CD4-positive, alpha-beta memory T cell (primary cell): ENCODE measurements around the gene KIF5A. TPM values are rescaled to one million over a fixed set of nuclear protein-coding genes. Genes with fewer than 3 reads are reported as not detected.

Experiments used
- CTCF ChIA-PET: fragments of 350-600 bp; sonication (Branson Sonifier 250); formaldehyde crosslinking; loops from one replicate; lab custom pipeline; 2021; ENCODE audit warnings: inconsistent platforms; ENCODE audit not compliant: partially characterized antibody; lab: Charles Lee
- POLR2A ChIA-PET: fragments of 350-600 bp; sonication (Branson Sonifier 250); formaldehyde crosslinking; loops from one replicate; lab custom pipeline; 2021; ENCODE audit not compliant: partially characterized antibody; lab: Charles Lee
- DNase-seq, 5 donors: peaks; one replicate each; pipeline versions ENCODE4 v3.0.0 to v3.0.0-alpha.2; 2020 to 2022; ENCODE audit warnings: mixed read lengths in 1 of 5
- H3K27ac ChIP-seq: one replicate; pipeline ENCODE4 v1.7.0; 2013; ENCODE audit warnings: low read depth, low read length
- H3K27me3 ChIP-seq: 2 replicates; pipeline ENCODE4 v1.7.0; 2013; ENCODE audit warnings: mild to moderate bottlenecking, low read length, moderate library complexity; ENCODE audit not compliant: insufficient read depth
- H3K36me3 ChIP-seq: 2 replicates; pipeline ENCODE4 v1.7.0; 2013; ENCODE audit warnings: mild to moderate bottlenecking, low read length, moderate library complexity; ENCODE audit not compliant: insufficient read depth
- H3K4me1 ChIP-seq: 2 replicates; pipeline ENCODE4 v1.7.0; 2013; ENCODE audit warnings: mild to moderate bottlenecking, low read length, moderate library complexity; ENCODE audit not compliant: insufficient read depth
- H3K4me3 ChIP-seq, 2 donors: one replicate each; pipeline ENCODE4 v1.7.0; 2013; ENCODE audit warnings: low read length in 2 of 2, mild to moderate bottlenecking in 1 of 2
- H3K9me3 ChIP-seq, 2 donors: one replicate each; pipeline ENCODE4 v1.7.0; 2013; ENCODE audit warnings: low read length in 2 of 2, control low read depth in 1 of 2; ENCODE audit not compliant: control insufficient read depth in 1 of 2
- H3K27ac Mint-ChIP-seq, 7 donors: one replicate each; pipeline ENCODE4 v1.8.0; 2020 to 2021; ENCODE audit warnings: mixed read lengths in 7 of 7, mild to moderate bottlenecking in 6 of 7, inconsistent platforms in 3 of 7, moderate library complexity in 3 of 7
- H3K27me3 Mint-ChIP-seq, 2 donors: one replicate each; pipeline ENCODE4 v1.8.0; 2020 to 2021; ENCODE audit warnings: mixed read lengths in 2 of 2
- H3K36me3 Mint-ChIP-seq, 2 donors: one replicate each; pipeline ENCODE4 v1.8.0; 2020 to 2021; ENCODE audit warnings: mixed read lengths in 2 of 2, inconsistent platforms in 1 of 2, mild to moderate bottlenecking in 1 of 2
- H3K4me1 Mint-ChIP-seq, 4 donors: one replicate each; pipeline ENCODE4 v1.8.0; 2020 to 2021; ENCODE audit warnings: mixed read lengths in 4 of 4, mild to moderate bottlenecking in 1 of 4
- H3K4me3 Mint-ChIP-seq, 8 donors: one replicate each; pipeline ENCODE4 v1.8.0; 2020 to 2021; ENCODE audit warnings: mixed read lengths in 8 of 8, mild to moderate bottlenecking in 7 of 8, moderate library complexity in 6 of 8, inconsistent platforms in 3 of 8
- H3K9me3 Mint-ChIP-seq, 8 donors: one replicate each; pipeline ENCODE4 v1.8.0; 2020 to 2021; ENCODE audit warnings: mixed read lengths in 8 of 8, mild to moderate bottlenecking in 5 of 8, inconsistent platforms in 3 of 8, moderate library complexity in 1 of 8
- intact Hi-C: fragments of 100-400 bp; cut with micrococcal nuclease; formaldehyde crosslinking; loops from one replicate; pipeline ENCODE4 v1.15.1; 2023
- polyA plus RNA-seq, 2 donors: library from polyadenylated mRNA; unstranded; fragments of 300-500 nt; fragmentation: Illumina TruSeq; gene quantifications; one replicate each; pipeline ENCODE4 v1.2.3, GENCODE V29; 2021
- total RNA-seq, 2 experiments: library from RNA; stranded (reverse); gene quantifications; one replicate each; pipeline ENCODE4 v1.2.3, GENCODE V29; 2021

KIF5A gene
- total and polyA plus RNA-seq, 4 experiments from 2014 or later: 0.96 to 1.00 TPM; not detected in 2

DNA sequence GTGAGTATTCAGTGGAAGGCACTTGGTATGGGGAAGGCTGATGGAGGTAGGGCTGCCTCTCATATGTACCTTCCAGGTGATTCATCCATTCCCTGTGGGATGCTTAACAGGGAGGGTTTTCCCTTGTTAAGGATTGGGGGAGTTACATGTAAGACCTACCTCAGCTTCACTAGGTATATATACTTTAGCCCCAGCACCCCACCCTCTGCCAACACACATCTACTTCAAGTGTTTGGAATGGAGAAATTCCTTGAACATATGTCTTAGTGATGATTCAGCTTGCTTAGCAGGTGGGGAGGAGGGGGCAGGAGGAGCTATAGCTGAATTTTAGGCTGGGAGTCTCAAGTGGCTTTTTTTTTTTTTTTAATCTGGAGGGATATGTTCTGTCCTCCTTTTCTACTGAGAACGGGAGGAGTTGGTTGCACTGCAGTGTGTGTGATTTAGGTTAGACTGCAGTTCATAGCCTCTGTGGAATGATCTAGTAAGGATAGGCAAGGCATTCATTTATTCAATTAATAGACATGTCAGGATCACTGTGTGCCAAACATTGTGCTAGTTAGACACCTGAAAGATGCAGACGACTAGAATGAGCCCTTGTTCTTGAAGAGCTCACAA lies 42.8 kb downstream of the KIF5A start:
- Mint-ChIP-seq H3K27me3 (no peaks in the 10 kb centered on the region), H3K9me3 (no peaks in the 10 kb centered on the region), H3K4me3 (peak overlapping the region; percentile 86 to 92 (median 90)), H3K36me3 (peaks cover 27 to 38% of the 10 kb centered on the region in 2 donors), H3K4me1 (peaks cover 23 to 39% (median 30%) of the 10 kb centered on the region in 4 donors), H3K27ac (peak overlapping the region in 6 of 7 donors; percentile 19 to 96 (median 91))
- Histone ChIP-seq H3K27ac (no peak overlapping the region), H3K9me3 (no peaks in the 10 kb centered on the region), H3K36me3 (peaks cover 21% of the 10 kb centered on the region), H3K4me1 (peaks cover 27% of the 10 kb centered on the region), H3K27me3 (no peaks in the 10 kb centered on the region), H3K4me3 (no peak overlapping the region)
- no peak for DNase-seq
- POLR2A ChIA-PET: interaction anchor here (0.6 to 1.9 kb wide), 4 partner anchors 12 to 1455 kb away, joined by 3 to 7 read pairs (median 4); partner anchors contain the start of gene DTX3
- CTCF ChIA-PET: interaction anchor here (1.2 to 4.2 kb wide), 6 partner anchors 8 to 134 kb away, joined by 3 to 60 read pairs (median 5); partner anchors contain the start of gene GLI1
- intact Hi-C loops: no loop called here

DNA sequence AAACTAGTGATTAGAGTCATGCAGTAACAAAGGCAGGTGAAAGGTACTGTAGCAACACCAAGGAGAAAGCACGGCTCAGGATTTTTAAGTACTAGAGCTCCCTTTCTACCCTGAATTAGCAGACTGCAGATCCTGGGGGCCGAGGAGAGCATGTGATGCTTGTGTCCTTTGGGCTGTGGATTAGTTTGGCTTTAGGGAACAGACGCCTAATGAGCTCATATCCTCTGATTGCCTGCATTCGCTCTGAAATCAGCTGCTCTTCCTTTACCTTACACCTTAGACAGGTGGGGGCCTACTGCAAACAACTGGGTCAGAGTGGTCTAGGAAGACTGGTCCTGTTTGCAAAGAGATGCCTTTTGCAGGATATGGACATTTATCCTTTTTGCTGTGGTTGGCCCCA lies 43.3 kb downstream of the KIF5A start:
- no peak for DNase-seq
- Mint-ChIP-seq H3K9me3 (no peaks in the 10 kb centered on the region), H3K27me3 (no peaks in the 10 kb centered on the region), H3K4me1 (peaks cover 23 to 39% (median 30%) of the 10 kb centered on the region in 4 donors), H3K27ac (peak overlapping the region in 2 of 7 donors; percentile 35 to 73), H3K4me3 (peak overlapping the region in 2 of 8 donors; percentile 52 to 88), H3K36me3 (peaks cover 30 to 40% of the 10 kb centered on the region in 2 donors)
- Histone ChIP-seq H3K4me3 (no peak overlapping the region), H3K36me3 (peaks cover 21% of the 10 kb centered on the region), H3K9me3 (no peaks in the 10 kb centered on the region), H3K27ac (no peak overlapping the region), H3K4me1 (peaks cover 27% of the 10 kb centered on the region), H3K27me3 (no peaks in the 10 kb centered on the region)
- intact Hi-C loops: no loop called here
- ChIA-PET CTCF (interaction anchor here (1.1 to 4.2 kb wide), 7 partner anchors 10 to 134 kb away, joined by 3 to 60 read pairs (median 4); partner anchors contain the start of genes B4GALNT1 and GLI1), POLR2A (interaction anchor here (0.9 to 1.9 kb wide), 3 partner anchors 10 to 131 kb away, joined by 3 to 7 read pairs (median 3); partner anchors contain the start of gene DTX3)

DNA sequence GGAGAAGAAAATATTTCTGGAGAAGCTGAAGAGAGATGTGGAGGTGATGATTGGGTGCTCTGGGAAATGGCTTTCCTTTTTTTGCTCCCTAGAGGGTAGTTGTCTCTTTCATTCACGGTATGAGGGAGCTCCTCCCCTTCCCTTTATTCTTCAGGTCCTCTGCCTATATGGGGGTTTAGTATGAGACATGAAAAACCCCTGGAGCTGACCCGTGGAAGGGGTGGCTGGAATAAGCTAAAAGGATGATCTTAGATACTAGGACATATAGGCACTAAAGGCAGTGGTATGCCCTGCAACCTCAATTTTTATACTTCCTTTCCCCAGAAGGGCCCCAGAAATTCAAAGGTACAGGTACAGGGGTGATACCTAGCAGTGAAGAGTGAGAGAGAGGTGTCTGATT lies 50.6 kb downstream of the KIF5A start:
- Mint-ChIP-seq H3K36me3 (peaks cover 57 to 67% of the 10 kb centered on the region in 2 donors), H3K27ac (peak overlapping the region in 2 of 7 donors; percentile 7 to 10), H3K4me1 (peaks cover 11 to 26% (median 20%) of the 10 kb centered on the region in 4 donors), H3K9me3 (no peaks in the 10 kb centered on the region), H3K27me3 (no peaks in the 10 kb centered on the region), H3K4me3 (no peak overlapping the region)
- Histone ChIP-seq H3K4me1 (peaks cover 23% of the 10 kb centered on the region), H3K27ac (no peak overlapping the region), H3K4me3 (no peak overlapping the region), H3K9me3 (no peaks in the 10 kb centered on the region), H3K27me3 (no peaks in the 10 kb centered on the region), H3K36me3 (peaks cover 34% of the 10 kb centered on the region)
- ChIA-PET POLR2A (interaction anchor here (1.4 to 1.6 kb wide), 2 partner anchors 9 to 11 kb away, joined by 4 read pairs; partner anchors contain the start of genes ARHGEF25 and PIP4K2C), CTCF (interaction anchor here (1.0 to 2.8 kb wide), 4 partner anchors 8 to 22 kb away, joined by 3 to 12 read pairs (median 4); no protein-coding TSS in a partner anchor)
- intact Hi-C loops: no loop called here
- DNase-seq: no peak

DNA sequence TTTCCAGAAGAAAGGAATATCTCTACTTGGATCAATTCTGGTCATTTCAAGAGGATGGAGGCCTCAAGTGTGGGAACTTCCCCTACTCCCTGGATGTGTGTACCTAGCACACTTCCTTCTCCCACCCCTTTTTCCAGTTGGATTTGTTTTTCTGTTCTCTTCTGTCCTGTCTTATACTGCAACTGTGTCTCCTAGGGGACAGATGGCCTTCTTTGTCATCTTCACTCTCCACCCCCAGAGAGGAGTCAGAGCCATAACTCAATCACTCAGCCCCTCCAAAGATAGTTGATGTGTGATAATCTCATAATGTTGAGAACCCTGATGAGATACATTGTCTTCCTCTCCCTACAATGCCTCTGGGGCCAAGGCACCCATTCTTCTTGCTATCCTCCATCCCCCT lies 52.7 kb downstream of the KIF5A start:
- H3K9me3 ChIP-seq: no peaks in the 10 kb centered on the region
- no peak overlapping the region for H3K4me3 ChIP-seq
- intact Hi-C loops: no loop called here
- no peaks in the 10 kb centered on the region for H3K9me3 Mint-ChIP-seq
- H3K4me3 Mint-ChIP-seq: no peak overlapping the region
- H3K27ac ChIP-seq: no peak overlapping the region
- H3K4me1 Mint-ChIP-seq: peaks cover 16 to 39% (median 28%) of the 10 kb centered on the region in 4 donors
- POLR2A ChIA-PET: no interaction called here
- peak overlapping the region in 2 of 7 donors; percentile 59 to 83 for H3K27ac Mint-ChIP-seq
- H3K27me3 ChIP-seq: no peaks in the 10 kb centered on the region
- CTCF ChIA-PET: interaction anchor here (0.6 to 3.6 kb wide), 2 partner anchors 19 to 173 kb away, joined by 3 to 17 read pairs; no protein-coding TSS in a partner anchor
- peaks cover 30% of the 10 kb centered on the region for H3K4me1 ChIP-seq
- peaks cover 40 to 52% of the 10 kb centered on the region in 2 donors for H3K36me3 Mint-ChIP-seq
- no peaks in the 10 kb centered on the region for H3K27me3 Mint-ChIP-seq
- no peak for DNase-seq
- H3K36me3 ChIP-seq: peaks cover 17% of the 10 kb centered on the region

DNA sequence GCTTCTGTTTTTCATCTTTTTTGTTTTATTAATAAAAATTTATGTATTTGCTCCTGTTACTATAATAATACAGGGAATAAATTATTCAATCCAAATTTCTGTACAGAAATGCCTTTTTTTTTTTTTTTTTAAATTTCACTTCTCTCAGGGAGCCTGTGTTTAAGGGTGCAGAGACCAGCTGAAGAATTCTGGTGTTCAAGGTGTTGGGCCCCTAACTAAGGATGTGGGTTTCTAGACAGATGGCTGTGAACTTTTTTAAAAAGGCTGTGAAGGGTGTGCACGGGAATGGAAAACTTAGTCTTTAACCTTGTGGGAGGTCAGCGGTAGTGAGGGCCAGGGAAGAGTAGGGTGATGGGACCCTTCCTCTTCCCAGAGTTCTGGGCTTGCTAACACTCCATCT lies 53.5 kb downstream of the KIF5A start:
- H3K9me3 ChIP-seq: no peaks in the 10 kb centered on the region
- POLR2A ChIA-PET: interaction anchor here (0.6 to 1.3 kb wide), 5 partner anchors 10 to 144 kb away, joined by 3 to 5 read pairs (median 3); partner anchors contain the start of genes DDIT3, GLI1 and PIP4K2C
- peaks cover 17% of the 10 kb centered on the region for H3K36me3 ChIP-seq
- DNase-seq: no peak
- H3K4me3 ChIP-seq: no peak overlapping the region
- no peaks in the 10 kb centered on the region for H3K9me3 Mint-ChIP-seq
- peaks cover 36 to 52% of the 10 kb centered on the region in 2 donors for H3K36me3 Mint-ChIP-seq
- CTCF ChIA-PET: interaction anchor here (0.6 to 3.6 kb wide), 3 partner anchors 16 to 172 kb away, joined by 3 to 17 read pairs (median 4); no protein-coding TSS in a partner anchor
- no peak overlapping the region for H3K27ac ChIP-seq
- H3K27me3 ChIP-seq: no peaks in the 10 kb centered on the region
- H3K27me3 Mint-ChIP-seq: no peaks in the 10 kb centered on the region
- H3K4me1 Mint-ChIP-seq: peaks cover 17 to 39% (median 28%) of the 10 kb centered on the region in 4 donors
- intact Hi-C loops: no loop called here
- peak overlapping the region in 6 of 7 donors; percentile 68 to 94 (median 86) for H3K27ac Mint-ChIP-seq
- peak overlapping the region; percentile 85 to 90 (median 87) for H3K4me3 Mint-ChIP-seq
- peaks cover 30% of the 10 kb centered on the region for H3K4me1 ChIP-seq

DNA sequence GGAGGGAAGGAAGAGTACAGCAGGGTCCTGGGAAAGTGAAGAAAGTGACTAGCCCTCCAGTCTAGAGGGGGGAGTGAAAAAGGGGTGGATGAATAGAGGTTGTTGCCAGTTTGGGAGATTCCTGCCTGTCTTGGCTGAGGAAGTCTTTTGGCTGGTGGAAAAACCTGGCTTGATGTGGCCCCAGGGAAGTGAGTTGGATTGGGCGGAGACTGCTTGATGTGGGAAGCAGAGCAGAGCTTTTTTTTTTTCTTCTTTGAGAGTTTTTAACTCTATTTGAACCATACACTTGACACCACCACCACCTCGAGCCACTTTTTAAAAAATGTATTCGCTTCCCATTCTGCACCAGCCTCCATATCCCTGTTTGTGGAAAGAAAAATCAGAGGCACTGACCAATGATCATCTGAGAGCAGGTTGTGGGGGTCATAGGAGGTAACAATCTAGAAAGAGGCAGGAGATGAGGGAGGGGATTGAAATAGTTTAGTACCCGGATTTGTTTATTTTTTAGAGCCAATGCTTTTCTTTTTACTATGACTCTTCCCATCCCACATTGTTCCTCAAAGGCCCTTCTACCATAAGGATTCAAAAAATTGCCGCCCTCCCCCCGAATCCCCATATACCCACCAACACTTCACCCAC lies 54.1 kb downstream of the KIF5A start:
- DNase-seq: no peak
- Mint-ChIP-seq H3K4me3 (peak overlapping the region; percentile 85 to 90 (median 87)), H3K4me1 (peaks cover 17 to 39% (median 28%) of the 10 kb centered on the region in 4 donors), H3K36me3 (peaks cover 31 to 50% of the 10 kb centered on the region in 2 donors), H3K27ac (peak overlapping the region; percentile 63 to 94 (median 85)), H3K9me3 (no peaks in the 10 kb centered on the region), H3K27me3 (no peaks in the 10 kb centered on the region)
- CTCF ChIA-PET: interaction anchor here (1.6 to 3.6 kb wide), 2 partner anchors 16 to 20 kb away, joined by 4 to 17 read pairs; no protein-coding TSS in a partner anchor
- H3K4me3 ChIP-seq: peak overlapping the region; percentile 60 to 66
- no peaks in the 10 kb centered on the region for H3K27me3 ChIP-seq
- H3K36me3 ChIP-seq: peaks cover 17% of the 10 kb centered on the region
- no peaks in the 10 kb centered on the region for H3K9me3 ChIP-seq
- H3K4me1 ChIP-seq: peaks cover 30% of the 10 kb centered on the region
- POLR2A ChIA-PET: interaction anchor here (0.6 to 1.7 kb wide), 6 partner anchors 9 to 145 kb away, joined by 3 to 7 read pairs (median 3); partner anchors contain the start of genes DDIT3, GLI1 and PIP4K2C
- peak overlapping the region; percentile 24 for H3K27ac ChIP-seq
- intact Hi-C loops: no loop called here
